T47D (cell line): Measurements from ENCODE around the gene GHRL.
"Not testable (repeated sequence)": the region's sequence is repeated elsewhere in the genome, so short reads cannot be mapped to it uniquely, and the experiment has no call there.

ENCODE experiments used
- DNase-seq, 2 experiments: peaks; one replicate each; pipeline versions ENCODE4 v3.0.0 to v3.0.0-alpha.2; 2011 to 2012; ENCODE audit warnings: low read depth in 1 of 2, low spot score in 1 of 2
- JUND ChIP-seq: IDR thresholded peaks from 2 replicates; pipeline ENCODE4 v1.6.1; 2012; ENCODE audit warnings: low read depth
- in situ Hi-C: cut with HindIII; loops from 2 replicates; pipeline ENCODE4 v1.10.0; 2016; ENCODE audit warnings: low sequenced_read_pairs, low pct_unique_long_range_greater_than_20kb

Gene GHRL

GRCh38 chr3:10269443-10269842 lies 23.3 kb downstream of the GHRL start:
- in situ Hi-C loops = no loop called here
- DNase-seq = no peak
- TF ChIP-seq JUND = no peak

DNA sequence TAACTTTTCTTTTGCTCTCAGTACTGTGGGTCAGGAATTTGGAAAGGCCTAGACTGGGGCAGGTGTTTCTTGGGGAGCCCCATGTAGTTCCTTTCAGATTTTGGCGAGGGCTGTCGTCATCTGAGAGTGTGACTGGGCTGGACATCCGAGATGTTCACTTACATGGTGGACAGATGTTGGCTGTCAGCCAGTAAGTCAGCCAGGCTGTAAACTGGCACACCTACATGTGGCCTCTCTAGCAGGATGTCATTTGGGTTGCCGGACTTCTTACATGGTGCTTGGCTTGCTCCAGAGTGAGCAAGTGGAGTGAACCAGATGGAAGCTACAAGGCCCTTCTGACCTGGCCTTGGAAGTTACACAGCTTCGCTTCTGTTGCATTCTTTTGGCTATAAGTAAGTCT lies 23.8 kb downstream of the GHRL start:
- TF ChIP-seq JUND = no peak
- in situ Hi-C loops = no loop called here

GRCh38 chr3:10268116-10268515 lies 24.6 kb downstream of the GHRL start:
- in situ Hi-C loops = no loop called here
- TF ChIP-seq JUND = no peak
- DNase-seq = no peak

More for the DNA sequence above, 23.8 kb downstream of the GHRL start:
- no peak for DNase-seq

- DNase-seq, in situ Hi-C loops: not testable (repeated sequence)
Observed at GRCh38 chr3:10266936-10267335, 25.8 kb downstream of the GHRL start.

GRCh38 chr3:10265833-10266232 lies 26.9 kb downstream of the GHRL start:
- DNase-seq = no peak
- no peak for TF ChIP-seq JUND
- in situ Hi-C loops = no loop called here

DNA sequence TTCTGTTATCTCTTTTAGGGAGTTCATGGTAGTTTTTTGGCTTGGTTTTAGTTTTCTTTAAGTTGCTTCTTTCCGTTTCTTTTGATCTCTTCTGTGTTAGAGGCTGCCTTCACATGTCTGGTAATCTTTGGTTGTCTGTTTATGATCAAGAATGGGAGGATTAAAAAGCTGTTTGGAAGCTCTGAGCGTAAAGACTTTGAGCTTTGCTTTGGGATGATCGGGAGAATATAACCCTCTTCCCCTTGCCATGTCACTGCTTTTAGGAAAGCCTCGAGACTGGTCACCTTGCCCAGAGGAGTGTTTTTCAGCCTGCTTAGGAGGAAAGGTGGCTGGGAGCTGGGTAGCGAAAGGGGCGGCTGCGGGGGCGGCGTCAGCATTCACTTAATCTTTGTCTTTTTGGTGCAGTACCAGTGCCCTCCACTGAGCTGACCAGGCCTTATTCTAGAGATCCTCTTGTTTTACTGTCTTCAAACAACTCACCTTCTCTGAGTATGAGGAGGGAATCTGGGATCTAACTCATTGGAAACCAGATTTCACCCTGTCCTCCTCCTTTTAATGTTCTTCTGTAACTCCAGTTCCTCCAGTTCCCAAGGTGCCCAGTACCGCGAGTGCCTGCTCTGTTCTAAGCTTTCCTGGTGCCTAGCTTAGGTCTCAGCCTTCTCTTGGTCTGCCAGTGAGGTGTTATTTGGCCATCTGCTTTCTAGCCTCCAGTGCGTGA lies 28.9 kb downstream of the GHRL start:
- in situ Hi-C loops = no loop called here
- no peak for TF ChIP-seq JUND
- peak in 1 of 2 experiments; percentile 48 for DNase-seq

DNA sequence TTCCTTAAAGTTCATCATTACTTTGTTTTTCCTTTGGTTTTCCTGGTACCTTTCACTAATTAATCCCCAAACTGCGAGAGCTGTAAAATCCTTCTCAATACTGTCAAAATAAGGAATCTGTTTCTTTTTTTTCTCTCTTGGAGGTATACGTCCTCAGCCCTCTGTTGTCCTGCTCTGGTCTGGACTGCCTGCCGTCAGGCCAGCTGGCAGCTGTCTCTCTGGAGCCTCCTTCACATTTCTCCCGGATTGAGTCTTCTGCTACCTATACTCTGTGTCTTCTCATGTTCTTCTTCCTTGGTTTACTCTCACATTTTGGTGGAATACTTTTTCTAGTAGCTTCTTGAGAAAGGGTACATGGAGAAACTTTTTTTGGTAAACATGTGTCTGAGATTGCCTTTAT lies 30.7 kb downstream of the GHRL start:
- in situ Hi-C loops = no loop called here
- DNase-seq = no peak
- no peak for TF ChIP-seq JUND

- in situ Hi-C loops = no loop called here
- TF ChIP-seq JUND = no peak
- DNase-seq = no peak
Observed at GRCh38 chr3:10260211-10260701, 32.5 kb downstream of the GHRL start.

- DNase-seq = no peak
- TF ChIP-seq JUND = no peak
- in situ Hi-C loops = no loop called here
Observed at GRCh38 chr3:10259798-10260197, 32.9 kb downstream of the GHRL start.

- DNase-seq = no peak
- in situ Hi-C loops = no loop called here
- no peak for TF ChIP-seq JUND
Observed at GRCh38 chr3:10259036-10259435, 33.7 kb downstream of the GHRL start.

- no peak for DNase-seq
- in situ Hi-C loops = no loop called here
- no peak for TF ChIP-seq JUND
Observed at GRCh38 chr3:10255835-10256234, 36.9 kb downstream of the GHRL start.

DNA sequence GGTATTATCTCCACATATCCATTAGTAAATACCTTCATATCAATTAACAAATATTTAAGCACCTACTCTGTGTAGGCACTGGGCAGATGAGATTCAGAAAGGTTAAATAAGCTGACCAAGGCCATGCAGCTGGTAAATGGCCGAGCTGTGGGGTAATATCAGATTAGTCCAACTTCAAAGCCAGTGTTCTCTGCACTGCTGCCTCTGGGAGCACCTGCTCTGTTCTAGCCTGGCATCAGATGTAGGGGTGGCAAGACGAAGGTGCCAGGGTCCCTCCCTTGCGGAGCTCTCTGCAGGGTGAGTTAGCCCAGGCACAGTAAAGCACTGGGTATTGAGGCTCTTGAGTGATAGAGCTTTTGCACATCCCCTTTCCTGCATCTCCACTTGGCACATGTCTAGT lies 39.0 kb downstream of the GHRL start:
- no peak for DNase-seq
- in situ Hi-C loops = no loop called here
- no peak for TF ChIP-seq JUND

DNA sequence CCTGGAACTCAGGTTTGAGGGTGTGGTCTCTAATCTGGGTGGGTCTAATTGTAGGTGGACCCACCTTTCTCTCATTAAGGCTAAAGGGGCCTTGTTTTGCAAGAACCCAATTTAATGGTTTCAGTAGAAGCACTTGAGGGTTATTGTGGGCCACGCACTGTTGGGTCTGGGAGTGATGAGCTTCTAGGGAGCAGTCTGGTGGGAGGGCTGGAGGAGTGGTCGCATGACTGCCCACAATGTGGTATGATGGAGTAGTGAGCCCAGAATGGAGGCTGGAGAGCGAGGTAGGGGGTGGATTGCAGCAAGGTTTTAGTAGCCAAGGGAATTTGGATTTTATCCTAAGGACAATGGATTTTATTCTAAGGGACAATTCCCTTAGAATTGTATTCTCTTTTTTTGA lies 41.7 kb downstream of the GHRL start:
- no peak for TF ChIP-seq JUND
- no peak for DNase-seq
- in situ Hi-C loops = no loop called here

DNA sequence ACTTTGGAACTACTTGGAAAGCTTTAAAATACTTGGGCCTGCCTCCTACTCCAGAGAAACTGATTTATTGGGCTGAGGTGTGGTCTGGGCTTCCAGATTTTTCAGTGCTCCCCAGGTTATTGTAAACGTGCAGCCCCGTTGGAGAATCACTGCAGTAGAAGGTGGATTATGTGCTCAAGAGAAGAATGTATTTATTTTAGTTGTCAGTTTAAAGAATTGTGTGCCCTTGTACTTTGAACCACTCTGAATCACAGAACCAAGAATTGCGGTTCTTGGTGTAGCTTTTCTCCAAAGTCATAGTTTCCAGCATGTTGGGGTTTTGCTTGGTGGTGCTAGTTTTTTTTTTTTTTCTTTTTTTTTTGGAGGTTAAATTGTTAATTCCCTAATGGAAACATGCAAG lies 42.9 kb downstream of the GHRL start:
- TF ChIP-seq JUND = no peak
- in situ Hi-C loops = no loop called here
- DNase-seq = no peak
